GM19463 (cell line): ENCODE measurements around the gene NPIPB13.
"Not testable (repeated sequence)": the region's sequence is repeated elsewhere in the genome, so short reads cannot be mapped to it uniquely, and the experiment has no call there.

Source experiments
- ATAC-seq: cut with Tn5 transposase; IDR thresholded peaks from one replicate; pipeline ENCODE4 v1.9.1; 2021; ENCODE audit warnings: mild to moderate bottlenecking, moderate library complexity; ENCODE audit not compliant: unreplicated experiment

Gene NPIPB13

DNA sequence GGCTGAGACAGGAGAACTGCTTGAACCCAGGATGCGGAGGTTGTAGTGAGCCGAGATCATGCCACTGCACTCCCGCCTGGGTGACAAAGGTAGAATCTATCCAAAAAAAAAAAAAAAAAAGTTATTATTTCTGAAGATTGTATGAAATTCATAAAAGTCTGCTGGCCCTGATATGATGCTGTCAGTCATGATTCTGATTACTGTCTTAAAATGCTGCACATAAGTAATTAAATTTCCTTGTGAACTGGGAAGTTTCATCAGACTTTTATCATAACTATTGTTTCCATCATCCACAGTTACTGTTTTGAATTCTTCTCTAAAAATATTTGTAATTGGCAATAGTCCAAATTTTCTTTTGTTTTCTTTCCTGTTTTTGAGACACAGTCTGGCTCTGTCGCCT is at the start of gene NPIPB13:
Gene NPIPB13 (minus strand): TSS at position 101 of the 400 bp plus-strand sequence. CDS start 2,906 bp downstream, outside the sequence.
- not testable (repeated sequence) for ATAC-seq

GRCh38 chr16:30282357-30282756 is 34.1 kb upstream of the NPIPB13 start:
- ATAC-seq: not testable (repeated sequence)

- ATAC-seq: not testable (repeated sequence)
Measured at GRCh38 chr16:30278523-30278922, 30.2 kb upstream of the NPIPB13 start.

DNA sequence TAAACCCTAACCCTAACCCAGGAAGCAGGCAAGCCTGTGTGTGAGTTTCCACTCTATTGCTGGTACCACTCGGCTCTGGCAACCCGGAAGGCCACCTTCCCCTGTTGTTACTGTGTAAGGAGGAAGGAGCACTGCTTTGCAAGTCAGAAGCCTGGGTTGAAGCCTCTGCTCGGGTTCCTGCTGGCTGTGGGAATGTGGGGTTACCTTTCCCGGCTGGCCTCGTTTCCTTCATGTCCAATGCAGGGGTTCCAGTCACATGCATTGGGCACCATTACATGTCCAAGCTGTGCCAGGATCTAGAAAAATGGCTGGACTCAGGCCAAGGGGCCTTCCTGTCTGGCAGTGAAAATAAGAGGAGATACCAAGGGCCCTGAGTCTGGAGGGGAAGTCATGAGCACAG is 31.2 kb downstream of the NPIPB13 start:
- not testable (repeated sequence) for ATAC-seq

- not testable (repeated sequence) for ATAC-seq
Measured at GRCh38 chr16:30211414-30211813, 36.9 kb downstream of the NPIPB13 start.

DNA sequence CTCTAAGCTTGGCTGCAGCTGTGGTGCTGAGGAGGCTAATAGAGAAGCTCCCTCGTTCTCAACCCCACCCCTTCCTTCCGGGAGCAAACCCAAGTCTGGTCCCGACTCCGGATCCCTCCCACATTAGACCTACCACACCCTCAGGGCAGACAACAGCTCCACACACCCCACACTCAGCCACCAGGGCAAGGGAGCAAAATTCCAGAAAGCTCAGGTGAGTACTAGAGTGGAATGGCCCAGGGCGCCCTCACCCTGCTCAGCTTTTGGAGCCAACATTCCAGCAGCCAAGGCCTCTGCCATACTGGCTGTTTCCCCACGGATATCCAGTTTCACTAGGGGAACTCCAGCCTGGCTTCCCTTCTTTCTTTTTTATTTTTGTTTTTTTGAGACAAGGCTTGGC is 39.2 kb downstream of the NPIPB13 start:
- not testable (repeated sequence) for ATAC-seq

DNA sequence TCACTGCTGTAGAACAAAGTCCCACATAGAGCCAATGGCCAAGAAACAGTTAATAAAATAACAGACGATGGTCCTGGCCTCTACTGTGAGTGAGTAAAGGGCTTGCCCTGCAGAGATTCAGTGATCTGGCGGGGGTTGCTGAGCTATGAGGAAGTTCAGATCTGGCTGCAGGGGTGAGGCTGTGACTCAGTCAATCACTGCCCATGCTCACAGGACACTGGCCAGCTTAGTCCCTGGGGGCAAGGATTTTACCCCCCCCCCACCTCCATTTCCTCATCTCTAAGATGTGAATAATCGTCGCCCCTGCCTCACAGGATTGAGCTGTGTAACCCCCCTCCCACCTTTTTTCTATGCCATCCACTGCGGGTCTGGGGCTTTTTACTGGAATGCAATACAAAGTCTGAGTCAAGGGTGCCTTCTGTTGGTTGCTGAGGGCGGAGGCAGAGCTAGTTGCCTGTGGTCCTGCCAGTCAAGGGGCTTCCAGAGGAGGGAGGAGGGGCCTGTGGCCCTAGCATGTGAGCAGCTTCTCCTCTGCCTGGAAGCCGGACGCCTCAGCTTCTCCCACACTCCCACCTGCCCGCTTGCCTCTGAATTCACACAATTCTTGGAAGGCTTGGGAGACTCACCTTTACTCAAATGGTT is 41.1 kb downstream of the NPIPB13 start:
- ATAC-seq: not testable (repeated sequence)

DNA sequence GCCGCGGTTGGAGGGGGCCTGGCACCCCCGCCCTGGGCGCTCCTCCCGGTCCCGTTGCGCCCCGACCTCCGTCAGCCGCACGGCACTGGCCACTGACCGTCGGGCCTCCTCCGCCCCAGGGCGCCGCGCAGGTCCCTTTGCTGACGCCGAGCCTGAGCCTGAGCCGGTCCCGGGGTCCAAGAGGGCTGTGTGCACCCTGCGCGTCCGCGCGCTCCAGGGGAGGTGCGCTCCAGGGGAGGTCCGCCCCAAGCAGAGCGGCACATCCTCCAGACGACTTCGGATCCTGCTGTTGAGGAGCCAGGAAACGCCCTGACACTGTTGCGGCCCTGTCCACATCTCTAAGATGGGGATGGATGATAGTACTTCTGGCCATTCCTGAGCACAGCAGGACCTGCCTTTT is 42.0 kb downstream of the NPIPB13 start:
- ATAC-seq: not testable (repeated sequence)

GRCh38 chr16:30205541-30206236 is 42.6 kb downstream of the NPIPB13 start:
- ATAC-seq: not testable (repeated sequence)

DNA sequence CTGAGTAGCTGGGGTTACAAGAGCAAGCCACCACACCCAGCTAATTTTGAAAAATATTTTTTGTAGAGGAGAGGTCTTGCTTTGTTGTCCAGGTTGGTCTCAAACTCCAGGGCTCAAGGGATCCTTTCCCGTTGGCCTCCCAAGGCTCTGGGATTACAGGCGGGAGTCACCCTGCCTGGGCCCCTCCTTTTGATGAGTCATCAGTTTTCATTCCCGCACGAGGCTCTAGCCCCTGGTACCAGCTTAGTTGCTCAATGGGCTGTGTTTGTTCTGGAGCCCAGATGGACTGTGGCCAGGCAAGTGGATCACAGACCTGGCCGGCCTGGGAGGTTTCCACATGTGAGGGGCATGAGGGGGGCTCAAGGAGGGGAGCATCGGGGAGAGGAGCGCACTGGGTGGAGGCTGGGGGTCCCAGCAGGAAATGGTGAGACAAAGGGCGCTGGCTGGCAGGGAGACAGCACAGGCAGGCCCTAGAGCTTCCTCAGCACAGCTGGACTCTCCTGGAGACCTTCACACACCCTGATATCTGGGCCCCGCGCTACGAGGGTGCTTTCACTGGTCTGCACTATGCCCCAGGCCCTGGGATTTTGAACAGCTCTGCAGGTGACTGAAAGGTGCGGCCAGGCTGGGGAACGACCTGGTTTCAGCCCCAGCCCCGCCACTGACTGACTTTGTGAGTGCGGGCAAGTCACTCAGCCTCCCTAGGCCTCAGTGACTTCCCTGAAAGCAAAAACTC is 48.5 kb downstream of the NPIPB13 start:
- ATAC-seq: not testable (repeated sequence)

DNA sequence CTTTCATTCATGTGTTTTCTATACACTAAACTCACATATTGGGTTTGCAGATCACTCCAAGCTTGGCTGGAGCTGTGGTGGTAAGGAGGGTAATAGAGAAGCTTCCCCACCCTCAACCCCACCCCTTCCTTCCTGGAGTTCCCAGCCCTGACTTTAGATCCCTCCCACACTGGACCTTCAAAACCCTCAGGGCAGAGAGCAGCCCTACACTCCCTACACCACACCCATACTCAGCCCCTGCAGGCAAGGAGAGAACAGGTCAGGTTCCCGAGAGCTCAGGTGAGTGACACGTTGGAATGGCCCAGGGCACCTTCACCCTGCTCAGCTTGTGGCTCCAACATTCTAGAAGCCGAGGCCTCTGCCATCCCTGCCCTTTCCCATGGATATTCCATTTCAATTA is 49.2 kb downstream of the NPIPB13 start, which contains the start of gene SULT1A3:
Gene SULT1A3 (plus strand): TSS at position 207 of the 400 bp plus-strand sequence. CDS start 1,474 bp downstream, outside the sequence.
- not testable (repeated sequence) for ATAC-seq
